Activated T-helper 1 cell treated with anti-CD3 and anti-CD28 coated beads, Interleukin-2, amount 50 U/mL, for 16 hours (primary cell): ENCODE measurements around the gene ABHD12.

Source experiments
- DNase-seq, 2 donors: peaks; one replicate each; pipeline ENCODE4 v3.0.0-alpha.2; 2020; ENCODE audit warnings: low read depth in 1 of 2, low spot score in 1 of 2

ABHD12 gene

GRCh38 chr20:25291432-25292133 is 99.1 kb downstream of the ABHD12 start:
- no peak for DNase-seq

GRCh38 chr20:25290646-25291431 is 99.8 kb downstream of the ABHD12 start:
- DNase-seq, result no peak

GRCh38 chr20:25289886-25290597 is 100.6 kb downstream of the ABHD12 start:
- DNase-seq, result no peak

GRCh38 chr20:25288291-25289181 is 102.1 kb downstream of the ABHD12 start:
- DNase-seq, result no peak

- DNase-seq, result no peak
Measured at GRCh38 chr20:25287631-25288290, 102.9 kb downstream of the ABHD12 start.

GRCh38 chr20:25286917-25287316 is 103.7 kb downstream of the ABHD12 start:
- no peak for DNase-seq

GRCh38 chr20:25285856-25286798 is 104.5 kb downstream of the ABHD12 start:
- DNase-seq, result no peak

- DNase-seq, result no peak
Measured at GRCh38 chr20:25285091-25285647, 105.5 kb downstream of the ABHD12 start.

- DNase-seq, result no peak
Measured at GRCh38 chr20:25284131-25284601, 106.5 kb downstream of the ABHD12 start.

- no peak for DNase-seq
Measured at GRCh38 chr20:25283221-25283951, 107.2 kb downstream of the ABHD12 start.

GRCh38 chr20:25282796-25283195 is 107.8 kb downstream of the ABHD12 start:
- no peak for DNase-seq

GRCh38 chr20:25282034-25282781 is 108.4 kb downstream of the ABHD12 start:
- DNase-seq, result no peak

- DNase-seq, result no peak
Measured at GRCh38 chr20:25281541-25281991, 109.1 kb downstream of the ABHD12 start.

- no peak for DNase-seq
Measured at GRCh38 chr20:25280574-25281535, 109.8 kb downstream of the ABHD12 start.

GRCh38 chr20:25280051-25280573 is 110.5 kb downstream of the ABHD12 start:
- no peak for DNase-seq

GRCh38 chr20:25279403-25279802 is 111.2 kb downstream of the ABHD12 start:
- DNase-seq, result no peak
